ENCODE data around the gene STATH. TPM values are rescaled to one million over a fixed set of nuclear protein-coding genes. Genes with fewer than 3 reads are reported as not detected.

STATH gene
- total RNA-seq, 1 experiment from 2014 or later, result not detected

DNA sequence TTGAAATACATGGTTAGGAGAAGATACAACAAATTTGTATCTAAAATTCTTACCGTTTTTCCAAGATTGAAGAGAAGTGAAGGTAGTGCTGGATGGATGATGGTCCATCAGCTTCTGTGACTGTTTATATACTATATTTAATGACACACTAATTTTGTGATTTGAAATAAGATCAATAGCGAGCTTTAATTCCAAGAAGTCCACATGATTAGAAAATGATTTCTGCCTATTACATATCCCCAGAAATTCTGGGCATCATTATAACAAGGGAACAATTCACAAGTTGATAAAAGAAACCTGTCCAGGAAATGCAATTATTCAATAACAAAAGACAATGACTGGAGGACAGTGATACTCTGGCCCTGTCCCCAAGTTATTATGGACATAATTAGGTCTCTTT lies 30.1 kb upstream of the STATH start, which contains the start of gene CSN2:
Gene CSN2 (minus strand): TSS at position 101 of the 400 bp plus-strand sequence. CDS start 4,733 bp downstream, outside the sequence.
- intact Hi-C loops (cut with micrococcal nuclease; ENCODE audit: unreplicated experiment), result no loop called here
- TF ChIP-seq, protein P1, sequence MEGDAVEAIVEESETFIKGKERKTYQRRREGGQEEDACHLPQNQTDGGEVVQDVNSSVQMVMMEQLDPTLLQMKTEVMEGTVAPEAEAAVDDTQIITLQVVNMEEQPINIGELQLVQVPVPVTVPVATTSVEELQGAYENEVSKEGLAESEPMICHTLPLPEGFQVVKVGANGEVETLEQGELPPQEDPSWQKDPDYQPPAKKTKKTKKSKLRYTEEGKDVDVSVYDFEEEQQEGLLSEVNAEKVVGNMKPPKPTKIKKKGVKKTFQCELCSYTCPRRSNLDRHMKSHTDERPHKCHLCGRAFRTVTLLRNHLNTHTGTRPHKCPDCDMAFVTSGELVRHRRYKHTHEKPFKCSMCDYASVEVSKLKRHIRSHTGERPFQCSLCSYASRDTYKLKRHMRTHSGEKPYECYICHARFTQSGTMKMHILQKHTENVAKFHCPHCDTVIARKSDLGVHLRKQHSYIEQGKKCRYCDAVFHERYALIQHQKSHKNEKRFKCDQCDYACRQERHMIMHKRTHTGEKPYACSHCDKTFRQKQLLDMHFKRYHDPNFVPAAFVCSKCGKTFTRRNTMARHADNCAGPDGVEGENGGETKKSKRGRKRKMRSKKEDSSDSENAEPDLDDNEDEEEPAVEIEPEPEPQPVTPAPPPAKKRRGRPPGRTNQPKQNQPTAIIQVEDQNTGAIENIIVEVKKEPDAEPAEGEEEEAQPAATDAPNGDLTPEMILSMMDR (conservative IDR thresholded peaks at IDR 0.05; ENCODE audit: low read depth, low read length), result no peak
- TF ChIP-seq EZH2 (IDR thresholded peaks at IDR 0.05; ENCODE audit: borderline replicate concordance, low read depth, low read length, poor library complexity, severe bottlenecking), result no peak
- no peak for DNase-seq (ENCODE audit: low spot score)
- no peaks in the 10 kb centered on the region for H3K4me1 ChIP-seq (ENCODE audit: insufficient read depth, low read length, poor library complexity, severe bottlenecking)
- no peaks in the 10 kb centered on the region for H3K36me3 ChIP-seq (ENCODE audit: insufficient read depth, low read length, poor library complexity, severe bottlenecking)
- no peak within 1 kb of the TSS for H3K27ac ChIP-seq (ENCODE audit: low read depth, low read length, poor library complexity, severe bottlenecking)
- CTCF ChIA-PET, result no interaction called here
- POLR2A ChIA-PET (ENCODE audit: low non-redundant PET), result no interaction called here
- H3K9me3 ChIP-seq (ENCODE audit: low read depth, low read length, poor library complexity, severe bottlenecking), result no peaks in the 10 kb centered on the region
- BruUV-seq (replicated peaks), result no TSS peak
- no peaks in the 10 kb centered on the region for H3K27me3 ChIP-seq (replicated peaks; ENCODE audit: insufficient read depth, low read depth, low read length, poor library complexity)
- no peak within 1 kb of the TSS for H3K4me3 ChIP-seq (ENCODE audit: low read depth, low read length, poor library complexity, severe bottlenecking)

DNA sequence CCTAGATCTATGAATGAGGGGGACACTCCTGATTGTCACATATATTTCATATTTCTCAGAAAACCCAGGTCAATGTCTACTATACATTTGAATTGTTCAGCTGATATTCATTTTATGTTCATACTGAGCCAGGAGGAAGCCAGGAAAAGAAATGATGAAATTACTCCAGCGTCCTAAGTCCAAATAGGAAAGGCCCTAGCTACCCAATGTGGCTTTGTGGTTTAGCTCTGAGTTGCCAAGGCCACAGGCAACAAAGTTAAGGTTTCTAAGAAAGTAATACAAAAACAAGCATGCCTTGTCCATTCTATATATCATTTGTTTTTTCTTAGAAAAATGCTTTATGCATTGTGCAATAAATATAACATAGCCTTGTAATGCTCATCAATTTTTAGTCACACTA lies 25.7 kb upstream of the STATH start:
- no peaks in the 10 kb centered on the region for H3K4me1 ChIP-seq (ENCODE audit: insufficient read depth, low read length, poor library complexity, severe bottlenecking)
- no peak overlapping the region for H3K4me3 ChIP-seq (ENCODE audit: low read depth, low read length, poor library complexity, severe bottlenecking)
- ChIA-PET POLR2A (ENCODE audit: low non-redundant PET) (no interaction called here), CTCF (no interaction called here)
- TF ChIP-seq, protein P1 (conservative IDR thresholded peaks at IDR 0.05; ENCODE audit: low read depth, low read length), result no peak
- TF ChIP-seq EZH2 (IDR thresholded peaks at IDR 0.05; ENCODE audit: borderline replicate concordance, low read depth, low read length, poor library complexity, severe bottlenecking), result no peak
- H3K36me3 ChIP-seq (ENCODE audit: insufficient read depth, low read length, poor library complexity, severe bottlenecking), result no peaks in the 10 kb centered on the region
- BruUV-seq (replicated peaks), result no TSS peak
- no peak for DNase-seq (ENCODE audit: low spot score)
- H3K9me3 ChIP-seq (ENCODE audit: low read depth, low read length, poor library complexity, severe bottlenecking), result no peaks in the 10 kb centered on the region
- H3K27me3 ChIP-seq (replicated peaks; ENCODE audit: insufficient read depth, low read depth, low read length, poor library complexity), result no peaks in the 10 kb centered on the region
- intact Hi-C loops (cut with micrococcal nuclease; ENCODE audit: unreplicated experiment), result no loop called here
- H3K27ac ChIP-seq (ENCODE audit: low read depth, low read length, poor library complexity, severe bottlenecking), result no peak overlapping the region

- DNase-seq (ENCODE audit: low spot score), result no peak
- POLR2A ChIA-PET (ENCODE audit: low non-redundant PET), result no interaction called here
- H3K4me1 ChIP-seq (ENCODE audit: insufficient read depth, low read length, poor library complexity, severe bottlenecking), result no peaks in the 10 kb centered on the region
- intact Hi-C loops (cut with micrococcal nuclease; ENCODE audit: unreplicated experiment), result no loop called here
- CTCF ChIA-PET, result no interaction called here
- H3K27me3 ChIP-seq (replicated peaks; ENCODE audit: insufficient read depth, low read depth, low read length, poor library complexity), result no peaks in the 10 kb centered on the region
- no TSS peak for BruUV-seq (replicated peaks)
- H3K27ac ChIP-seq (ENCODE audit: low read depth, low read length, poor library complexity, severe bottlenecking), result no peak overlapping the region
- no peaks in the 10 kb centered on the region for H3K9me3 ChIP-seq (ENCODE audit: low read depth, low read length, poor library complexity, severe bottlenecking)
- no peak overlapping the region for H3K4me3 ChIP-seq (ENCODE audit: low read depth, low read length, poor library complexity, severe bottlenecking)
- no peaks in the 10 kb centered on the region for H3K36me3 ChIP-seq (ENCODE audit: insufficient read depth, low read length, poor library complexity, severe bottlenecking)
- TF ChIP-seq, protein P1 (conservative IDR thresholded peaks at IDR 0.05; ENCODE audit: low read depth, low read length), result no peak
- TF ChIP-seq EZH2 (IDR thresholded peaks at IDR 0.05; ENCODE audit: borderline replicate concordance, low read depth, low read length, poor library complexity, severe bottlenecking), result no peak
Measured at GRCh38 chr4:69974631-69975030, 21.1 kb upstream of the STATH start.

All from A673 (cell line).